LNCAP (cell line): ENCODE data around the gene CTH.

Experiments
- TF ChIP-seq, protein P1 (sequence below): fragments of 450-650 bp; IDR thresholded peaks from 2 replicates; pipeline ENCODE4 v1.5.1; 2017; ENCODE audit warnings: mild to moderate bottlenecking

The CTH gene

DNA sequence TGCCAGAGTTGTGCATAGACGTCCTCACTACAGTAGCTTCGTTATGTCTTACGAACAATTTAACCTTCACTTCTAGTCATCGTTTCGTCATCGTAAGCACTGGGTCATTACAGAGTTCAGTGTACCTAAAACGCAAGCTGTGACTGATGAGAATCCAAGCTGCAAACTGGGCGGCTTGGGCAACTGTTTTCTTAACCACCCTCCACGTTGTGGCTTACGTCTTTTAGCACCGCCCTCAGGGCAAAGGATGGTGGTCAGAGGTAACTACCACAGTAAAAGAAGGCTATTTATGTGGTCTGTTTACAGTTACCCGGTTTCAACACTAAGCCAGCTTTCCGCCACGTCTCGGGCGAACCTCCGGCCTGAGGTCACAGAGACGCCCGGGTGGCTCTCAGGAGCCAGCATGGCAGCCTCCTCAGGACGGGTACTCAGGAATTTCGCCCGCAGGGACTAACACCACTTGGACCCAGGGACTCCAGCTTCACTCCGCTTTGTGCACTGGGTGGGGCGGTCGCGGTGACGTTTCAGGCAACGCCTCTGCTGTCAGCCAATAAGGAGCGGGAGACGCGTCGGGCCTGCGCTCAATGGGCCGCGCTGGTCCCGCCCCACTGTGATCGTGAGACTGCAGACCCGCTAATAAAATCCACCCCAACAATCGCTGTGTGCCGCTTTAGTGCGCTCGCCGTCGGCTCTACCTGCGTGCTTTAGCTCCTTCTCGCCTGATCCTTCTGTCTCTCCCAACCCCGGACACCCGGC is at the start of gene CTH:
CTH (plus strand) TSS at position 665 of the 756 bp plus-strand sequence. CDS start 148 bp downstream, outside the sequence.
- TF ChIP-seq, protein P1, sequence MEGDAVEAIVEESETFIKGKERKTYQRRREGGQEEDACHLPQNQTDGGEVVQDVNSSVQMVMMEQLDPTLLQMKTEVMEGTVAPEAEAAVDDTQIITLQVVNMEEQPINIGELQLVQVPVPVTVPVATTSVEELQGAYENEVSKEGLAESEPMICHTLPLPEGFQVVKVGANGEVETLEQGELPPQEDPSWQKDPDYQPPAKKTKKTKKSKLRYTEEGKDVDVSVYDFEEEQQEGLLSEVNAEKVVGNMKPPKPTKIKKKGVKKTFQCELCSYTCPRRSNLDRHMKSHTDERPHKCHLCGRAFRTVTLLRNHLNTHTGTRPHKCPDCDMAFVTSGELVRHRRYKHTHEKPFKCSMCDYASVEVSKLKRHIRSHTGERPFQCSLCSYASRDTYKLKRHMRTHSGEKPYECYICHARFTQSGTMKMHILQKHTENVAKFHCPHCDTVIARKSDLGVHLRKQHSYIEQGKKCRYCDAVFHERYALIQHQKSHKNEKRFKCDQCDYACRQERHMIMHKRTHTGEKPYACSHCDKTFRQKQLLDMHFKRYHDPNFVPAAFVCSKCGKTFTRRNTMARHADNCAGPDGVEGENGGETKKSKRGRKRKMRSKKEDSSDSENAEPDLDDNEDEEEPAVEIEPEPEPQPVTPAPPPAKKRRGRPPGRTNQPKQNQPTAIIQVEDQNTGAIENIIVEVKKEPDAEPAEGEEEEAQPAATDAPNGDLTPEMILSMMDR = no peak

DNA sequence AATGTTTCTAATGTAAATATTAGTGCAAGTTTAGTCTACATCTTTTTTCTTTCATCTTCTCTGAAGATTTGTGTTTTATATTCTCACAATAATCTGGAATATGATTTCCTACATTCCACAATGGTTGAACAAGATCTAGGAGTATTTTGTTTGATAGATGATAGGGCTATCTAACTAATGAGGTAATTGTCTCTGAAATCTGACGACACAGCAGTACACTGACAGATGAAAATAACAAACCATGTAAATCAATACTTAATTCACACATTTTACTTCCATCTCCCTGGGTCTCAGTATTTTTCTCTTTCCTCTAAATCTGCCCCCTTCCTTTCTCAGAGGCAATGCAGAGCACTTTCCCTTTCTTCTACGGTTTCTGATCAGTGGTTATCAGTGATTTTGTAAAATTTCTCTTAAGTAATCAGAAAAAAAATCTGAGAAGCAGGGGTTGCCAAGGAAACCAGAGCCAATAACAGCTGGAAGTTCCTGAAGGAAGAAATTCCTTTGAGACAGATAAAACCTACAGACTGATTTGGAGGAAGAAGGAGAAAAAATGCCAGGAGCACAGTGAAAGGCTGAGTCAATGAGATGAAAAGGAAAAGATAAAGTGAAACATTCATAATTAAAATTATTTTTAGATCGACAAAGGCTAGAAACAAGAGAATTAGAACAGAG is 49.2 kb upstream of the CTH start:
- TF ChIP-seq, protein P1 = no peak

DNA sequence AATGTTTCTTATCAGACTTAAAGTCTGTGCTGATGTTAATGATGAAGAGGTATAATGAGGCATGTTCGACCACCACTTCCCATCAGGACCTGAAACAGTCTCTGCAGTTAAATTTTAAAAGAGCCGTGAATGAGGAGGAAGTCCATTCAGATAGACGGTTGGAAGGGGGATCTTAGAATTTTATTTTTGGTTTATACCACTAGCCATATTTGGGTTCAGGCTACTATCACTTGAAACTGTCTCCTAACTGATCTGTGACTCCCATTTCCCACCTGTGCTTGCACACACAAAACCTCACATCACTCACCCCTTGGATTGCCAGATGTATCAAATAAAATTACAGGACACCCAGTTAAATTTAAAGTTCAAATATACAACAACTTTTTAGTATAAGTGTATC is 46.6 kb upstream of the CTH start:
- TF ChIP-seq, protein P1 = no peak

DNA sequence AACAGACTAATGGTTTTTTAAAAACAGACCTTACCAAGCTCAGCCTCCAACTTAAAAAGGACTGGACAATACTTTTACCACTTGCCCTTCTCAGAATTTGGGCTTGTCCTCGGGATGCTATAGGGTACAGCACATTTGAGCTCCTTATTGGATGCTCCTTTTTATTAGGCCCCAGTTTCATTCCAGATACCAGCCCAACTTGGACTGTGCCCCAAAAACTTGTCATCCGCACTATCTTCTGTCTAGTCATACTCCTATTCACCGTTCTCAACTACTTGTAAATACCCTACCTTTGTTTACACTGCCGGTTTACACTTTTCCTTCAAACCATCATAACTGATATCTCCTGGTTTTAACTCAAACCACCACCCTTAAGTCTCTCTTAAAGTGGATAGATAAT is 38.6 kb upstream of the CTH start:
- TF ChIP-seq, protein P1 = no peak

DNA sequence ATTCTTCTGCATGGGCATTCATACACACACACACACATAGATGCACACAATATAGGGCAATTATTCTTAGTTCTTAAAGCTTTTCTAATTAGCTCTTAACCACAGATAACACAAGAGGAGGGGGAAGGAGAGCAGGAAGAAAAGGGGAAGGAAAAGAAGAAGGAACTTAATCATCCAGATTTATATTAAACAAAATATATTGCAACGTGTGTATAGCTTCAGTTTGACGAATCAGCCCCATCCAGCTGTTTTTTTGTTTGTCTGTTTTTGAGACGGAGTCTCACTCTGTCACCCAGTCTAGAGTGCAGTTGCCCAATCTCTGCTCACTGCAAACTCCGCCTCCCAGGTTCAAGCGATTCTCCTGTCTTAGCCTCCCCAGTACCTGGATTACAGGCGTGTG is 34.9 kb upstream of the CTH start:
- TF ChIP-seq, protein P1 = no peak

DNA sequence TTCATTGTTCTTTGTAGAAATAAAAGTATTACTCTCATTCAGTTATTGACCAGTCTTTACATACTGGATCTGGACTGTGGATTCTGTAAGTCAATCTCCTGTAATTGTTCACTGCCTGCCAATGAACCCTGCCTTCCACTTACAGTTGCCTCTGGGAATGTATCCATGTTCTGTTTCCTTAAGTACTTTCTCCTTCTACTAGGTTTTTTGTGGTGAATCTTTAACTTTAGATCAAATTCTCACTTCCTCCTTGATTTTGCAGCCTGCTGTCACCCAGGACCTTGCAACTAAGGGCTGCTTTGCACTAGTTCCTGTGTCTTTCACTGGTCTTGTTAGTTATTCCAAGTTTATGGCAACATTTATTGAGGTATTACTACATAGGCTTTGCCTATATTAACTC is 28.4 kb upstream of the CTH start:
- TF ChIP-seq, protein P1 = no peak

DNA sequence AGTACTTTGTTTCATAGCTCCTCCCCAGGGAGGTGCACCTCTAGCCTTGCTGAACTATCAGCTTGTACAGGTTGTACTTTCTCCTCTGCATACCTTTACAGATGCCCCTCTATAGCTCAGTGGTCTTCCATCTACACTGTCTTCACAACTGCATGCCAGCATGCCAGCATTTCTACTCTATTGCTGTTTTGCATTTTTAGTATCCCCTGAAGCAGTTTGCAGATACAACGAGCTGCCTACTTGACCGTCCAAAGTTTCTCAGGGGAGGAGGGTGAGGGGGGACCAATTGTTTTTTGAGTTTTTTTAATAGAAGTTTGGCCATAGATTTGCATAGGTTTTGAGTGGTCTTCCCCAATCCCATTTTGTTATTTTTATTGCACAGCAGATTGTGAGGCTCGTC is 27.6 kb upstream of the CTH start:
- TF ChIP-seq, protein P1 = no peak
